Measurements from ENCODE around the gene TBL1X. TPM values are rescaled to one million over a fixed set of nuclear protein-coding genes. Genes with fewer than 3 reads are reported as not detected.

TBL1X gene
- total RNA-seq, 1 experiment from 2014 or later = 17.6 TPM

GRCh38 chrX:9557091-9557490 is 92.2 kb downstream of the TBL1X start:
- no peak overlapping the region for H2AFZ ChIP-seq
- no peaks in the 10 kb centered on the region for H3K36me3 ChIP-seq (ENCODE audit: low read depth)
- H3K79me2 ChIP-seq (ENCODE audit: low read depth) = no peaks in the 10 kb centered on the region
- no peak overlapping the region for H3K4me2 ChIP-seq
- DNase-seq = no peak
- no peaks in the 10 kb centered on the region for H3F3A ChIP-seq (ENCODE audit: insufficient read depth, low read depth)
- no TSS peak for BruUV-seq (replicated peaks)
- H3K9me2 ChIP-seq (ENCODE audit: insufficient read depth) = no peaks in the 10 kb centered on the region
- H3K4me3 ChIP-seq = no peak overlapping the region
- no peaks in the 10 kb centered on the region for H3K9me3 ChIP-seq (ENCODE audit: insufficient read depth, low read depth)
- ChIA-PET POLR2A (ENCODE audit: unreplicated experiment) (interaction anchor here (0.6 kb wide), 1 partner anchor 9 kb away, joined by 21 read pairs; no protein-coding TSS in a partner anchor), CTCF (no interaction called here)
- no peak for TF ChIP-seq EZH2 (IDR thresholded peaks at IDR 0.05; ENCODE audit: low read depth)
- TF ChIP-seq, protein P1, sequence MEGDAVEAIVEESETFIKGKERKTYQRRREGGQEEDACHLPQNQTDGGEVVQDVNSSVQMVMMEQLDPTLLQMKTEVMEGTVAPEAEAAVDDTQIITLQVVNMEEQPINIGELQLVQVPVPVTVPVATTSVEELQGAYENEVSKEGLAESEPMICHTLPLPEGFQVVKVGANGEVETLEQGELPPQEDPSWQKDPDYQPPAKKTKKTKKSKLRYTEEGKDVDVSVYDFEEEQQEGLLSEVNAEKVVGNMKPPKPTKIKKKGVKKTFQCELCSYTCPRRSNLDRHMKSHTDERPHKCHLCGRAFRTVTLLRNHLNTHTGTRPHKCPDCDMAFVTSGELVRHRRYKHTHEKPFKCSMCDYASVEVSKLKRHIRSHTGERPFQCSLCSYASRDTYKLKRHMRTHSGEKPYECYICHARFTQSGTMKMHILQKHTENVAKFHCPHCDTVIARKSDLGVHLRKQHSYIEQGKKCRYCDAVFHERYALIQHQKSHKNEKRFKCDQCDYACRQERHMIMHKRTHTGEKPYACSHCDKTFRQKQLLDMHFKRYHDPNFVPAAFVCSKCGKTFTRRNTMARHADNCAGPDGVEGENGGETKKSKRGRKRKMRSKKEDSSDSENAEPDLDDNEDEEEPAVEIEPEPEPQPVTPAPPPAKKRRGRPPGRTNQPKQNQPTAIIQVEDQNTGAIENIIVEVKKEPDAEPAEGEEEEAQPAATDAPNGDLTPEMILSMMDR (conservative IDR thresholded peaks at IDR 0.05) = no peak
- H3K4me1 ChIP-seq (replicated peaks; ENCODE audit: insufficient read depth) = no peaks in the 10 kb centered on the region
- intact Hi-C loops (cut with micrococcal nuclease; ENCODE audit: unreplicated experiment) = no loop called here
- H3K27me3 ChIP-seq (ENCODE audit: insufficient read depth, low read depth) = no peaks in the 10 kb centered on the region
- H3K27ac ChIP-seq = no peak overlapping the region
- no peaks in the 10 kb centered on the region for H4K20me1 ChIP-seq (ENCODE audit: insufficient read depth)

- Histone ChIP-seq H3F3A (ENCODE audit: insufficient read depth, low read depth) (no peaks in the 10 kb centered on the region), H3K4me3 (no peak overlapping the region), H3K36me3 (ENCODE audit: low read depth) (no peaks in the 10 kb centered on the region), H3K79me2 (ENCODE audit: low read depth) (no peaks in the 10 kb centered on the region), H3K9me3 (ENCODE audit: insufficient read depth, low read depth) (no peaks in the 10 kb centered on the region), H4K20me1 (ENCODE audit: insufficient read depth) (no peaks in the 10 kb centered on the region), H3K27ac (no peak overlapping the region), H2AFZ (no peak overlapping the region), H3K4me2 (no peak overlapping the region), H3K4me1 (replicated peaks; ENCODE audit: insufficient read depth) (no peaks in the 10 kb centered on the region), H3K27me3 (ENCODE audit: insufficient read depth, low read depth) (no peaks in the 10 kb centered on the region), H3K9me2 (ENCODE audit: insufficient read depth) (no peaks in the 10 kb centered on the region)
- ChIA-PET POLR2A (ENCODE audit: unreplicated experiment) (no interaction called here), CTCF (no interaction called here)
- intact Hi-C loops (cut with micrococcal nuclease; ENCODE audit: unreplicated experiment) = no loop called here
- DNase-seq = no peak
- no peak for TF ChIP-seq EZH2 (IDR thresholded peaks at IDR 0.05; ENCODE audit: low read depth)
- TF ChIP-seq, protein P1 (conservative IDR thresholded peaks at IDR 0.05) = no peak
- BruUV-seq (replicated peaks) = no TSS peak
Observed at GRCh38 chrX:9557521-9557920, 92.7 kb downstream of the TBL1X start.

GRCh38 chrX:9558615-9559014 is 93.8 kb downstream of the TBL1X start:
- CTCF ChIA-PET = no interaction called here
- H4K20me1 ChIP-seq (ENCODE audit: insufficient read depth) = no peaks in the 10 kb centered on the region
- no TSS peak for BruUV-seq (replicated peaks)
- no peaks in the 10 kb centered on the region for H3K27me3 ChIP-seq (ENCODE audit: insufficient read depth, low read depth)
- H2AFZ ChIP-seq = no peak overlapping the region
- DNase-seq = no peak
- no peaks in the 10 kb centered on the region for H3K79me2 ChIP-seq (ENCODE audit: low read depth)
- H3K4me2 ChIP-seq = no peak overlapping the region
- no peaks in the 10 kb centered on the region for H3K9me2 ChIP-seq (ENCODE audit: insufficient read depth)
- no peaks in the 10 kb centered on the region for H3K36me3 ChIP-seq (ENCODE audit: low read depth)
- TF ChIP-seq, protein P1 (conservative IDR thresholded peaks at IDR 0.05) = no peak
- TF ChIP-seq EZH2 (IDR thresholded peaks at IDR 0.05; ENCODE audit: low read depth) = no peak
- H3K27ac ChIP-seq = no peak overlapping the region
- no peaks in the 10 kb centered on the region for H3K4me1 ChIP-seq (replicated peaks; ENCODE audit: insufficient read depth)
- H3K4me3 ChIP-seq = no peak overlapping the region
- H3K9me3 ChIP-seq (ENCODE audit: insufficient read depth, low read depth) = no peaks in the 10 kb centered on the region
- intact Hi-C loops (cut with micrococcal nuclease; ENCODE audit: unreplicated experiment) = no loop called here
- no peaks in the 10 kb centered on the region for H3F3A ChIP-seq (ENCODE audit: insufficient read depth, low read depth)
- POLR2A ChIA-PET (ENCODE audit: unreplicated experiment) = no interaction called here

Data from PC-9 (cell line).